ENCODE results near the gene AQP1. TPM values are rescaled to one million over a fixed set of nuclear protein-coding genes. Genes with fewer than 3 reads are reported as not detected.

The AQP1 gene
- total RNA-seq, 2 experiments from 2014 or later, result not detected

DNA sequence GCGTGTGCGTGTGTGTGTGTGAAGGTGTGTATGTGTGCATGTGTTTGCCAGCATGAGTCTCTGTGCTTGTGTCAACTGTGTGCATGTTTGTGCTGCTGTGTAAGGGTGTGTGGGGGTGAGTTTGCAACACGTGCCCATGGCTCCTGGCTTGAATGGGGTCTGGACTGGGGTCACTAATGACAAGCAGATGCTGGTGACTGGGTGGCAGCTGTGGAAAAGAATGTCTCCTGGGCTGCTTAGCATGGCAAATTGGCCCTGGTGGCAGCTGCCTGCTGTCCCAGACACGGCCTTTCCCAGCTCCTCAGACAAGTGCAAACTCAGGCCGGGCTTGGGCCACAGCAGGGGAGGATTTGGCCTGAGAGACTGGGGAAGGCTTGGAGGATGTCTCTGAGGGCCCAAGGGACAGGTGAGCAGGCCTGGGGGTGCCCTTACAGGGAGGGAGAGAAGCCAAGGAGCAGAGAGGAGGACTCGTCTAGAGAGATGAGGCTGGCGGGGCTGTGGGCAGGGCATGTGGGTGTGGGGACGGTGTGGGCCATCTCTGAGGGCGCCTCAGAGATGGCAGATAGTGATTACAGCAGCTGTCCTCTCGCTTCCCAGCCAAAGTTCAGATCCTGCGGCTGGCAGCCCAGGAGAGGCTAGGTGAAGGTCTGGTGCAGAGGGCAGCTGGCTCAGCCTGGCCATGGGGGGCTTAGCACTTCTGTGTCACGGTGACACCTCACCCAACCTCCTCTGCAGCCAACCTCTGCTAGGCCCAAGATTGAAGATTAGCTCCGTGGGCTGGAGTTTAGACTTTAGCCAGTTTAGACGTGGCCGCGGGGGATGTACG, 1.5 kb downstream of the AQP1 start:
- no peak overlapping the region for H3K27ac ChIP-seq (ENCODE audit: low read depth, low read length, poor library complexity, severe bottlenecking)
- no TSS peak for BruUV-seq (replicated peaks)
- H3K4me3 ChIP-seq (ENCODE audit: low read depth, low read length, poor library complexity, severe bottlenecking), result no peak overlapping the region
- H3K9me2 ChIP-seq (ENCODE audit: insufficient read depth, low read length), result no peaks in the 10 kb centered on the region
- H3K36me3 ChIP-seq (ENCODE audit: insufficient read depth, low read length), result no peaks in the 10 kb centered on the region
- no peak for TF ChIP-seq EZH2phosphoT487 (IDR thresholded peaks at IDR 0.05; ENCODE audit: borderline replicate concordance, low read depth, low read length)
- TF ChIP-seq, protein P1, sequence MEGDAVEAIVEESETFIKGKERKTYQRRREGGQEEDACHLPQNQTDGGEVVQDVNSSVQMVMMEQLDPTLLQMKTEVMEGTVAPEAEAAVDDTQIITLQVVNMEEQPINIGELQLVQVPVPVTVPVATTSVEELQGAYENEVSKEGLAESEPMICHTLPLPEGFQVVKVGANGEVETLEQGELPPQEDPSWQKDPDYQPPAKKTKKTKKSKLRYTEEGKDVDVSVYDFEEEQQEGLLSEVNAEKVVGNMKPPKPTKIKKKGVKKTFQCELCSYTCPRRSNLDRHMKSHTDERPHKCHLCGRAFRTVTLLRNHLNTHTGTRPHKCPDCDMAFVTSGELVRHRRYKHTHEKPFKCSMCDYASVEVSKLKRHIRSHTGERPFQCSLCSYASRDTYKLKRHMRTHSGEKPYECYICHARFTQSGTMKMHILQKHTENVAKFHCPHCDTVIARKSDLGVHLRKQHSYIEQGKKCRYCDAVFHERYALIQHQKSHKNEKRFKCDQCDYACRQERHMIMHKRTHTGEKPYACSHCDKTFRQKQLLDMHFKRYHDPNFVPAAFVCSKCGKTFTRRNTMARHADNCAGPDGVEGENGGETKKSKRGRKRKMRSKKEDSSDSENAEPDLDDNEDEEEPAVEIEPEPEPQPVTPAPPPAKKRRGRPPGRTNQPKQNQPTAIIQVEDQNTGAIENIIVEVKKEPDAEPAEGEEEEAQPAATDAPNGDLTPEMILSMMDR (conservative IDR thresholded peaks at IDR 0.05; ENCODE audit: low read length), result no peak
- CTCF ChIA-PET (ENCODE audit: unreplicated experiment), result no interaction called here
- H3K4me2 ChIP-seq (ENCODE audit: low read length), result no peak overlapping the region
- H4K20me1 ChIP-seq (ENCODE audit: insufficient read depth, low read length), result no peaks in the 10 kb centered on the region
- DNase-seq (ENCODE audit: low spot score), result no peak
- POLR2A ChIA-PET, result no interaction called here
- H3K9me3 ChIP-seq (ENCODE audit: low read length), result no peaks in the 10 kb centered on the region
- intact Hi-C loops (cut with micrococcal nuclease; ENCODE audit: unreplicated experiment), result no loop called here
- H2AFZ ChIP-seq (ENCODE audit: low read length), result no peak overlapping the region
- no peaks in the 10 kb centered on the region for H3K4me1 ChIP-seq (ENCODE audit: insufficient read depth, low read length, poor library complexity, severe bottlenecking)
- no peaks in the 10 kb centered on the region for H3K79me2 ChIP-seq (ENCODE audit: insufficient read depth, low read depth, low read length)

- Histone ChIP-seq H3K9me3 (ENCODE audit: low read length) (no peaks in the 10 kb centered on the region), H4K20me1 (ENCODE audit: insufficient read depth, low read length) (no peaks in the 10 kb centered on the region), H2AFZ (ENCODE audit: low read length) (no peak overlapping the region), H3K4me1 (ENCODE audit: insufficient read depth, low read length, poor library complexity, severe bottlenecking) (no peaks in the 10 kb centered on the region), H3K79me2 (ENCODE audit: insufficient read depth, low read depth, low read length) (no peaks in the 10 kb centered on the region), H3K4me2 (ENCODE audit: low read length) (no peak overlapping the region), H3K9me2 (ENCODE audit: insufficient read depth, low read length) (no peaks in the 10 kb centered on the region), H3K36me3 (ENCODE audit: insufficient read depth, low read length) (no peaks in the 10 kb centered on the region), H3K4me3 (ENCODE audit: low read depth, low read length, poor library complexity, severe bottlenecking) (no peak overlapping the region), H3K27ac (ENCODE audit: low read depth, low read length, poor library complexity, severe bottlenecking) (no peak overlapping the region)
- no peak for TF ChIP-seq EZH2phosphoT487 (IDR thresholded peaks at IDR 0.05; ENCODE audit: borderline replicate concordance, low read depth, low read length)
- ChIA-PET CTCF (ENCODE audit: unreplicated experiment) (no interaction called here), POLR2A (no interaction called here)
- DNase-seq (ENCODE audit: low spot score), result no peak
- no TSS peak for BruUV-seq (replicated peaks)
- intact Hi-C loops (cut with micrococcal nuclease; ENCODE audit: unreplicated experiment), result no loop called here
These were observed 2.3 kb downstream of the AQP1 start for GRCh38 chr7:30913821-30914515.

GRCh38 chr7:30914596-30914995, 2.9 kb downstream of the AQP1 start:
- no peak for TF ChIP-seq EZH2phosphoT487 (IDR thresholded peaks at IDR 0.05; ENCODE audit: borderline replicate concordance, low read depth, low read length)
- TF ChIP-seq, protein P1 (conservative IDR thresholded peaks at IDR 0.05; ENCODE audit: low read length), result no peak
- Histone ChIP-seq H2AFZ (ENCODE audit: low read length) (no peak overlapping the region), H3K9me2 (ENCODE audit: insufficient read depth, low read length) (no peaks in the 10 kb centered on the region), H3K79me2 (ENCODE audit: insufficient read depth, low read depth, low read length) (no peaks in the 10 kb centered on the region), H3K9me3 (ENCODE audit: low read length) (no peaks in the 10 kb centered on the region), H3K4me2 (ENCODE audit: low read length) (no peak overlapping the region), H3K4me3 (ENCODE audit: low read depth, low read length, poor library complexity, severe bottlenecking) (no peak overlapping the region), H4K20me1 (ENCODE audit: insufficient read depth, low read length) (no peaks in the 10 kb centered on the region), H3K4me1 (ENCODE audit: insufficient read depth, low read length, poor library complexity, severe bottlenecking) (no peaks in the 10 kb centered on the region), H3K36me3 (ENCODE audit: insufficient read depth, low read length) (no peaks in the 10 kb centered on the region), H3K27ac (ENCODE audit: low read depth, low read length, poor library complexity, severe bottlenecking) (no peak overlapping the region)
- no peak for DNase-seq (ENCODE audit: low spot score)
- no TSS peak for BruUV-seq (replicated peaks)
- ChIA-PET CTCF (ENCODE audit: unreplicated experiment) (no interaction called here), POLR2A (no interaction called here)
- intact Hi-C loops (cut with micrococcal nuclease; ENCODE audit: unreplicated experiment), result no loop called here

All from OCI-LY7 (cell line).